B cell (primary cell): ENCODE measurements around the gene SPRY1.

Experiments used
- EZH2 ChIP-seq: IDR thresholded peaks from 2 replicates; pipeline ENCODE4 v1.6.1; 2012; ENCODE audit warnings: borderline replicate concordance, low read depth, mild to moderate bottlenecking, moderate library complexity, low read length; ENCODE audit not compliant: insufficient read depth, poor library complexity, severe bottlenecking
- TF ChIP-seq, protein P1 (sequence below): fragments of 200-600 bp; IDR thresholded peaks from one replicate; pipeline ENCODE4 v1.8.0; 2022; ENCODE audit warnings: antibody characterized with exemption, mild to moderate bottlenecking

DNA sequence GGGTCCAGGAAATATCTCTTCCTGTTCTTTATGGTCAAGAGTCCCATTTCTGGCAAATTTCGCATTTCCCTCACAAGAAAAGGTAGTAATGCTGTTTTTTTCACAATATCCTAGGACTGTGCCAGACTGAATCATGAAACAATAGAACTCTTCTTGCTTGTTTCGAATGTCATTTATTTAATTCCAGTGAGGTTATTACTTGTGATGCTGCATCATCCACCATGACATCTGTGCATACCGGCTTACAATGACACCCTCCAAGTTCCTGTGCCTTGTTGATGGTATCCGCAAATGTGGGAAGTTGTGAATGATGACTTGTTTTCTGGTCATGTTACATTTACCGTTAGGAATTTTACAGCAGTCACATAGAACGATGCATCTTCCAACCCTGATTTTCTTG lies 42.9 kb upstream of the SPRY1 start:
- TF ChIP-seq, protein P1, sequence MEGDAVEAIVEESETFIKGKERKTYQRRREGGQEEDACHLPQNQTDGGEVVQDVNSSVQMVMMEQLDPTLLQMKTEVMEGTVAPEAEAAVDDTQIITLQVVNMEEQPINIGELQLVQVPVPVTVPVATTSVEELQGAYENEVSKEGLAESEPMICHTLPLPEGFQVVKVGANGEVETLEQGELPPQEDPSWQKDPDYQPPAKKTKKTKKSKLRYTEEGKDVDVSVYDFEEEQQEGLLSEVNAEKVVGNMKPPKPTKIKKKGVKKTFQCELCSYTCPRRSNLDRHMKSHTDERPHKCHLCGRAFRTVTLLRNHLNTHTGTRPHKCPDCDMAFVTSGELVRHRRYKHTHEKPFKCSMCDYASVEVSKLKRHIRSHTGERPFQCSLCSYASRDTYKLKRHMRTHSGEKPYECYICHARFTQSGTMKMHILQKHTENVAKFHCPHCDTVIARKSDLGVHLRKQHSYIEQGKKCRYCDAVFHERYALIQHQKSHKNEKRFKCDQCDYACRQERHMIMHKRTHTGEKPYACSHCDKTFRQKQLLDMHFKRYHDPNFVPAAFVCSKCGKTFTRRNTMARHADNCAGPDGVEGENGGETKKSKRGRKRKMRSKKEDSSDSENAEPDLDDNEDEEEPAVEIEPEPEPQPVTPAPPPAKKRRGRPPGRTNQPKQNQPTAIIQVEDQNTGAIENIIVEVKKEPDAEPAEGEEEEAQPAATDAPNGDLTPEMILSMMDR: no peak
- no peak for TF ChIP-seq EZH2
